ENCODE data around the gene RNF217.

DNA sequence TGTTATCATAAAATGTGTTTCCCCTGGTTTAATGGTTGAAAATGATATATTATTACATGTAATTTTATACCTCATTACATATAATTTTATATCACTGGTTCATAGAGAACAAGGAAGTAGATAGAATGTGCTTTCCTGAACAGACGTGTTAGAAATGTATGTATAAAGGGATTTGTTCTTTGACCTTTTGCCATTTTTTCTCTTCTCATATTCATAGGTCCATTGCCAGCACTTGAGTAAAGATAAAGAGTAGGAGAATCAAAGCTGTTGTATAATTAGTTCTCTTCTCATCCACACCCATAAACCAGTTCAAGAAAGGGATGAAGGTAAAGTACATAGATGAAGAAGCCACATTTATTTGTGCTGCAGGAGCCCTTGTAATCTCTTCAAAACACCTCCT, 46.7 kb downstream of the RNF217 start:
- TF ChIP-seq, protein P1, sequence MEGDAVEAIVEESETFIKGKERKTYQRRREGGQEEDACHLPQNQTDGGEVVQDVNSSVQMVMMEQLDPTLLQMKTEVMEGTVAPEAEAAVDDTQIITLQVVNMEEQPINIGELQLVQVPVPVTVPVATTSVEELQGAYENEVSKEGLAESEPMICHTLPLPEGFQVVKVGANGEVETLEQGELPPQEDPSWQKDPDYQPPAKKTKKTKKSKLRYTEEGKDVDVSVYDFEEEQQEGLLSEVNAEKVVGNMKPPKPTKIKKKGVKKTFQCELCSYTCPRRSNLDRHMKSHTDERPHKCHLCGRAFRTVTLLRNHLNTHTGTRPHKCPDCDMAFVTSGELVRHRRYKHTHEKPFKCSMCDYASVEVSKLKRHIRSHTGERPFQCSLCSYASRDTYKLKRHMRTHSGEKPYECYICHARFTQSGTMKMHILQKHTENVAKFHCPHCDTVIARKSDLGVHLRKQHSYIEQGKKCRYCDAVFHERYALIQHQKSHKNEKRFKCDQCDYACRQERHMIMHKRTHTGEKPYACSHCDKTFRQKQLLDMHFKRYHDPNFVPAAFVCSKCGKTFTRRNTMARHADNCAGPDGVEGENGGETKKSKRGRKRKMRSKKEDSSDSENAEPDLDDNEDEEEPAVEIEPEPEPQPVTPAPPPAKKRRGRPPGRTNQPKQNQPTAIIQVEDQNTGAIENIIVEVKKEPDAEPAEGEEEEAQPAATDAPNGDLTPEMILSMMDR (conservative IDR thresholded peaks at IDR 0.05), result no peak
- TF ChIP-seq EZH2 (IDR thresholded peaks at IDR 0.05; ENCODE audit: low read depth), result no peak

All from PC-9 (cell line).